K562 (cell line): ENCODE measurements around the gene CATSPER4. TPM values are rescaled to one million over a fixed set of nuclear protein-coding genes. Genes with fewer than 3 reads are reported as not detected.

Experiments
- ATF1 ChIP-seq, 2 experiments: fragments of 450-650 bp in 1 of 2; IDR thresholded peaks; 2 replicates each; pipeline ENCODE4 v1.6.1; 2016; ENCODE audit warnings: missing compliant biosample characterization in 1 of 2, missing genetic modification characterization in 1 of 2
- BMI1 ChIP-seq: fragments of 150-350 bp; IDR thresholded peaks from 2 replicates; pipeline ENCODE4 v1.6.1; 2014; ENCODE audit warnings: low read length
- CBX1 ChIP-seq: sonication (generic); IDR thresholded peaks from 2 replicates; pipeline ENCODE4 v1.6.1; 2016; ENCODE audit warnings: antibody characterized with exemption, low read depth, mild to moderate bottlenecking
- CHD4 ChIP-seq: fragments of 200-600 bp; sonication (generic); IDR thresholded peaks from 3 replicates; pipeline ENCODE4 v1.6.1; 2012; ENCODE audit warnings: low read depth, mild to moderate bottlenecking, mixed read lengths, low read length, inconsistent platforms; ENCODE audit not compliant: insufficient read depth, insufficient replicate concordance, poor library complexity, severe bottlenecking
- CREBBP ChIP-seq: IDR thresholded peaks from one replicate; pipeline ENCODE4 v1.6.1; 2012; ENCODE audit warnings: low read depth, mild to moderate bottlenecking, control low read depth, inconsistent platforms, low read length
- EWSR1 ChIP-seq: fragments of 450-650 bp; IDR thresholded peaks from 2 replicates; pipeline ENCODE4 v1.6.1; 2018; ENCODE audit warnings: borderline replicate concordance, mild to moderate bottlenecking, low read depth, moderate library complexity; ENCODE audit not compliant: partially characterized antibody
- GATAD2A ChIP-seq: fragments of 450-650 bp; IDR thresholded peaks from 2 replicates; pipeline ENCODE4 v1.6.1; 2017
- PRPF4 ChIP-seq: fragments of 200-400 bp; formaldehyde crosslinking; IDR thresholded peaks from one replicate; pipeline ENCODE4 v1.6.1; 2017; ENCODE audit warnings: low read length, low read depth, mild to moderate bottlenecking; ENCODE audit not compliant: insufficient read depth, poor library complexity, severe bottlenecking
- RREB1 ChIP-seq: fragments of 250-450 bp; sonication (Bioruptor Pico); IDR thresholded peaks from 2 replicates; pipeline ENCODE4 v1.4.0; 2020
- SRSF1 ChIP-seq: fragments of 200-400 bp; formaldehyde crosslinking; IDR thresholded peaks from 2 replicates; pipeline ENCODE4 v1.6.1; 2017; ENCODE audit warnings: mild to moderate bottlenecking, low read depth, low read length, moderate library complexity
- THRAP3 ChIP-seq: fragments of 450-650 bp; IDR thresholded peaks from 2 replicates; pipeline ENCODE4 v1.6.1; 2016; ENCODE audit warnings: mild to moderate bottlenecking, inconsistent platforms, borderline replicate concordance
- ZNF133 ChIP-seq: fragments of 250-450 bp; sonication (Bioruptor Pico); IDR thresholded peaks from 2 replicates; pipeline ENCODE4 v1.4.0; 2020; ENCODE audit warnings: mild to moderate bottlenecking
- polyA plus RNA-seq, 8 experiments: library from polyadenylated mRNA; depleted of rRNA in 4 of 8; stranded (reverse) in 5 of 8; unstranded in 3 of 8; fragments of >200 nt; fragmentation: Nextera tagmentation in 2 of 8; fragmentation: Illumina TruSeq in 1 of 8; extraction: Ambion mirVana in 2 of 8; extraction: Trizol in 1 of 8; gene quantifications; 2 replicates each; pipeline versions ENCODE4 v1.2.1 to v1.2.3, GENCODE V29; 2011 to 2014; ENCODE audit warnings: inconsistent platforms in 1 of 8, missing spikeins in 1 of 8
- total RNA-seq, 7 experiments: library from RNA; depleted of rRNA in 6 of 7; stranded (reverse); fragments of >200 nt in 6 of 7; fragmentation: Illumina TruSeq in 2 of 7; extraction: Trizol in 2 of 7; gene quantifications; 2 replicates each; pipeline versions ENCODE4 v1.2.1 to v1.2.3, GENCODE V29; 2011 to 2021; ENCODE audit warnings: low replicate concordance in 1 of 7
- TF ChIP-seq, protein P1 (sequence below): fragments of 450-650 bp; conservative IDR thresholded peaks from 2 replicates; pipeline ENCODE4 v1.6.1; 2016; ENCODE audit warnings: missing genetic modification characterization, low read depth, mild to moderate bottlenecking, control low read depth, missing compliant biosample characterization
- TF ChIP-seq, protein P2 (sequence below): fragments of 150-350 bp; IDR thresholded peaks from 2 replicates; pipeline ENCODE4 v1.6.1; 2014; ENCODE audit warnings: low read depth, mild to moderate bottlenecking, low read length, borderline replicate concordance

CATSPER4 gene
- total and polyA plus RNA-seq, 9 of the 15 experiments (the other 6 are each of a cell fraction or from before 2014, with no cell fraction given) = 0.04 to 0.13 TPM; not detected in 7

- TF ChIP-seq, protein P1, sequence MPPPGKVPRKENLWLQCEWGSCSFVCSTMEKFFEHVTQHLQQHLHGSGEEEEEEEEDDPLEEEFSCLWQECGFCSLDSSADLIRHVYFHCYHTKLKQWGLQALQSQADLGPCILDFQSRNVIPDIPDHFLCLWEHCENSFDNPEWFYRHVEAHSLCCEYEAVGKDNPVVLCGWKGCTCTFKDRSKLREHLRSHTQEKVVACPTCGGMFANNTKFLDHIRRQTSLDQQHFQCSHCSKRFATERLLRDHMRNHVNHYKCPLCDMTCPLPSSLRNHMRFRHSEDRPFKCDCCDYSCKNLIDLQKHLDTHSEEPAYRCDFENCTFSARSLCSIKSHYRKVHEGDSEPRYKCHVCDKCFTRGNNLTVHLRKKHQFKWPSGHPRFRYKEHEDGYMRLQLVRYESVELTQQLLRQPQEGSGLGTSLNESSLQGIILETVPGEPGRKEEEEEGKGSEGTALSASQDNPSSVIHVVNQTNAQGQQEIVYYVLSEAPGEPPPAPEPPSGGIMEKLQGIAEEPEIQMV (tag) = no peak
- TF ChIP-seq BMI1 (no peak), ZNF133 (CRISPR knock-in tag) (no peak), GATAD2A (no peak), PRPF4 (no peak), CBX1 (0 out of 2 replicates have a peak, but pooled peaks have one; percentile 70), ATF1 (CRISPR knock-in tag; IDR thresholded peaks at IDR 0.05) (no peak), ATF1 (tag; IDR thresholded peaks at IDR 0.05) (peak; percentile 62; the same call in 1 of the 2 replicates), EWSR1 (no peak), RREB1 (no peak), SRSF1 (no peak), THRAP3 (no peak), CREBBP (no peak), CHD4 (peak; percentile 53)
- TF ChIP-seq, protein P2, sequence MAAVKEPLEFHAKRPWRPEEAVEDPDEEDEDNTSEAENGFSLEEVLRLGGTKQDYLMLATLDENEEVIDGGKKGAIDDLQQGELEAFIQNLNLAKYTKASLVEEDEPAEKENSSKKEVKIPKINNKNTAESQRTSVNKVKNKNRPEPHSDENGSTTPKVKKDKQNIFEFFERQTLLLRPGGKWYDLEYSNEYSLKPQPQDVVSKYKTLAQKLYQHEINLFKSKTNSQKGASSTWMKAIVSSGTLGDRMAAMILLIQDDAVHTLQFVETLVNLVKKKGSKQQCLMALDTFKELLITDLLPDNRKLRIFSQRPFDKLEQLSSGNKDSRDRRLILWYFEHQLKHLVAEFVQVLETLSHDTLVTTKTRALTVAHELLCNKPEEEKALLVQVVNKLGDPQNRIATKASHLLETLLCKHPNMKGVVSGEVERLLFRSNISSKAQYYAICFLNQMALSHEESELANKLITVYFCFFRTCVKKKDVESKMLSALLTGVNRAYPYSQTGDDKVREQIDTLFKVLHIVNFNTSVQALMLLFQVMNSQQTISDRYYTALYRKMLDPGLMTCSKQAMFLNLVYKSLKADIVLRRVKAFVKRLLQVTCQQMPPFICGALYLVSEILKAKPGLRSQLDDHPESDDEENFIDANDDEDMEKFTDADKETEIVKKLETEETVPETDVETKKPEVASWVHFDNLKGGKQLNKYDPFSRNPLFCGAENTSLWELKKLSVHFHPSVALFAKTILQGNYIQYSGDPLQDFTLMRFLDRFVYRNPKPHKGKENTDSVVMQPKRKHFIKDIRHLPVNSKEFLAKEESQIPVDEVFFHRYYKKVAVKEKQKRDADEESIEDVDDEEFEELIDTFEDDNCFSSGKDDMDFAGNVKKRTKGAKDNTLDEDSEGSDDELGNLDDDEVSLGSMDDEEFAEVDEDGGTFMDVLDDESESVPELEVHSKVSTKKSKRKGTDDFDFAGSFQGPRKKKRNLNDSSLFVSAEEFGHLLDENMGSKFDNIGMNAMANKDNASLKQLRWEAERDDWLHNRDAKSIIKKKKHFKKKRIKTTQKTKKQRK = no peak
Measured at GRCh38 chr1:26164036-26164860, 26.2 kb upstream of the CATSPER4 start (continued).
